CD4-positive, alpha-beta T cell treated with Interleukin-17A for 1 hour (primary cell): ENCODE results near the gene PML.

Source experiments
- DNase-seq: peaks from one replicate; pipeline ENCODE4 v3.0.0-alpha.2; 2020

PML gene

DNA sequence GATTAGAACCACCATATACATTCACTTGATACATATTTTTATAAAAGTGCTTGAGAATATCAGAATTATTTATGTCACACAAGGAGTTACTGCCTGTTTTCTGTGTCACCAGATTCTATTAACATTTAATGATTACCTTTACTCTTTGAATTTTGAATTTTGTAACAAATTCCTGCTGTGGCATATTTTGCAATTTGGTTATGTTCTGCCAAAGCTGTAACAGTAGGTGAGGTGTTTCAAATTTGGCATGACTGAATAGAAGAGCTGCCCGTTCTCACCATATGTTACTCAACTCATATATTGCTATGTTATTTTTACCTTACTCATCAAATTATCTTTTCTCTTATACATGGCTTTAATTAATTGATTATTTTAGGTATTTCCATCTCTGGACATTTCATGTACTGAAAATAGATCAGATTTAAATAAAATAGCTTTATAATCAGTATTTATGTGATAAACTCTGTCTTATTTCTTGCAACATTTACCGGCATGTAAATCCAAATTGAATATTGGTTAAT is 18.9 kb downstream of the PML start:
- DNase-seq: no peak

DNA sequence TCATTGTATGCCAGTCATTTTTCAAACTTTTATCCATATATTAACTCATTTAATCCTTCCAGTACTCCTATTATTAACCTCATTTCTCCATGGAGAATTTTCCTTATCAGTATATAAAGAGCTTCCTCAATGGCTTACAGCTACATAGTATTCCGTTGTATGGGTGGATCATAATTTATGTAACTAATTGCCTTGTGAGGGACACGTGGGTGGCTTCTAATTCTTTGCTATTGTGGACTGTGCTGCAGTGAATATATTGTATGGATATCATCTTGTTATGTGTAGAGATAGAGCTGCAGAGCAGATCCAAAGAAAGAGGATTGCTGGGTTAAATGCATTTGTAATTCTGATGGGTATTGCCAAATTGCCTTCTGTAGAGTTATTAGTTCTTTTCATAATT is 25.2 kb downstream of the PML start:
- no peak for DNase-seq

DNA sequence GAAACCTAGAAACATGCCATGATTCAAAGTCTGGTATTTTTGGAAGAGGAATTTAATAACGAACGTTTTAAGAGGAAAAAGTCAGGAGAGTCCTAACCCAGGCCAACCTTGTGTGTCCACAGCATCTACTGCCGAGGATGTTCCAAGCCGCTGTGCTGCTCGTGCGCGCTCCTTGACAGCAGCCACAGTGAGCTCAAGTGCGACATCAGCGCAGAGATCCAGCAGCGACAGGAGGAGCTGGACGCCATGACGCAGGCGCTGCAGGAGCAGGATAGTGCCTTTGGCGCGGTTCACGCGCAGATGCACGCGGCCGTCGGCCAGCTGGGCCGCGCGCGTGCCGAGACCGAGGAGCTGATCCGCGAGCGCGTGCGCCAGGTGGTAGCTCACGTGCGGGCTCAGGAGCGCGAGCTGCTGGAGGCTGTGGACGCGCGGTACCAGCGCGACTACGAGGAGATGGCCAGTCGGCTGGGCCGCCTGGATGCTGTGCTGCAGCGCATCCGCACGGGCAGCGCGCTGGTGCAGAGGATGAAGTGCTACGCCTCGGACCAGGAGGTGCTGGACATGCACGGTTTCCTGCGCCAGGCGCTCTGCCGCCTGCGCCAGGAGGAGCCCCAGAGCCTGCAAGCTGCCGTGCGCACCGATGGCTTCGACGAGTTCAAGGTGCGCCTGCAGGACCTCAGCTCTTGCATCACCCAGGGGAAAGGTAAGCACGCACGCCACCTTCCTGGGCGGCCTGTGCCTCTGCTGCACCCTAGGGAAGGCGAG is 28.4 kb downstream of the PML start:
- DNase-seq: no peak

DNA sequence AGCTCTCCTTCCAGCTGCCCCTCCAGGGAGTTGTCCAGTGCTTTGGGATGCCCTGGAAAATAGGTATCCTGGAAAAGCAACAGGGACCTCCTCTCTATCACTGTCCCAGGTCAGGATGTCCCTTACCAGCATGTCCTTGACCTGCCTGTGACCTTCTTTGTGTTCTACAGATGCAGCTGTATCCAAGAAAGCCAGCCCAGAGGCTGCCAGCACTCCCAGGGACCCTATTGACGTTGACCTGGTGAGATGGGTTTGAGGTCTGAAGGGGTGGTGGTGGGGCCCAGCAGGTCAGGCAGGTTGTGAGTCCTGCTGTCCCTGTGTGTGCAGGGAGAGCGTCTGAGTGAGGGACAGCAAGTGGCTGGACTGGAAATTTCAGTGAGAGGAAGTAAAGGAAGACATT is 30.2 kb downstream of the PML start:
- no peak for DNase-seq

DNA sequence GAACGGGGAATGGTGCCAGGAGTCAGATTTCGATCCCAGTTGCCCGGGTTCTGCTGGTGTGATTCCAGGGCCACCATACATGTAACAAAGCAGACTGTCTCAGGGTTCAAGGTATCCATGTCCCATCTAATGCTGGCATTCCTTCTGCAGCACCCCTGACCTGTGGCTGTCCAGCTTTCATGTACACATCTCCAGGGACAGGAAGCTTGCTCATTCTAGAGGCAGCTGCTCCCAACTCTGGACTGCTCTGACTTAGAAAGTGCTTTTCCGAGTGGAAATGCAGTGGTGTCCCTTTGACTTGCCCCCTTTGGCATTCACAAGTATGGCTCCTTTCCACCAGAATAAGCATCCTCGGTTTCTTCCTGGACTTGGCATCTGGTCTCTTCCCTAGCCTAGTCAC is 30.9 kb downstream of the PML start:
- DNase-seq: no peak

DNA sequence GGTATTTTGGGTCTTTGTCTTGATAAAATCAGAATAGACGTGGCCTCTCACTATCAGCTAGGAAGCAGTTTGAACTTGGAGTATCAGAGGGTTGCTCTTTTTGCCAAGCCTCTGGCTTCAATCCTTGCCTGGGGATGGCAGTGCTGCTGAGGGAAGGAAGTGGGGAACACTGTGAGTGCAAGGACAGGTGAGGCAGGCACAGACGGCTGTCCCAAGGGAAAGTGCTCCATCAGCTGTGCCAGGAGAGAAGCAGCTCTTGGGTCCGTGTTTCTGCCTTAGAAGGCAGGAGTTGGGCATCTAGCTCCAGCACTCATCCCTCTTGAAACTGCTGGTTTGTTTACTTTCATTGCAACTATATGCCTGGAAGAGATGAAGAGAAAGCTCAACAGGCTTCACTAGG is 33.2 kb downstream of the PML start:
- no peak for DNase-seq

DNA sequence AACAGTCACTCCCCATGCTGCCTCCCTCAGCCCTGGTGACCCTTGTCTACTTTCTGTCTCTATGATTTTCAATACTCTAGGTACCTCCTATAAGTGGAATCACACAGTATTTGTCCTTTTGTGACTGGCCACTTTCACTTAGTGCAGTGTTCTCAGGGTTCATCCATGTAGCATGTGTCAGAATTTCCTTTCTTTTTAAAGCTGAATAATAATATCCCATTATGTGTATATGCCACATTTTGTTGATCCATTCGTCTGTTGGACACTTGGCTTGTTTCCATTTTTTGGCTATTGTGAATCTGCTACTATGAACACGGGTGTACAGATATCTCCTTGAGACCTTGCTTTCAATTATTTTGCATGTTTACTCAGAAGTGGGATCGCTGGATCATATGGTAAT is 34.1 kb downstream of the PML start:
- no peak for DNase-seq

DNA sequence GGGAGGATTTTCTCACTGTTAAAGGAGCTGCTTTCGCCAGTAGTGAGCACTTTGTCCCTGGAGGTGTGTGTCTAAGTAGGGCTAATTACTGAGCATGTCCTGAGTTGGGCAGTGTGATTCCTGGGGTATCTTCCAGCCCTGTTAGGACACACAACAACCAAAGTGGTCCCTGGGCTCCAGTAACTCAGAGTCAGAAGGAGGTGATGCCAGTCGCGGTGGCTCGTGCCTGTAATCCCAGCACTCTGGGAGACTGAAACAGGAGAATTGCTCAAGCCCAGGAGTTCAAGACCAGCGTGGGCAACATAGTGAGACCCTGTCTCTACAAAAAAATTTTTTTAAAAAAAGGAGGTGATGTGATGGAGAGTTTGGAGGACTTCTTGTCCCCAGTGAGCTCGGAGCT is 37.5 kb downstream of the PML start:
- no peak for DNase-seq

DNA sequence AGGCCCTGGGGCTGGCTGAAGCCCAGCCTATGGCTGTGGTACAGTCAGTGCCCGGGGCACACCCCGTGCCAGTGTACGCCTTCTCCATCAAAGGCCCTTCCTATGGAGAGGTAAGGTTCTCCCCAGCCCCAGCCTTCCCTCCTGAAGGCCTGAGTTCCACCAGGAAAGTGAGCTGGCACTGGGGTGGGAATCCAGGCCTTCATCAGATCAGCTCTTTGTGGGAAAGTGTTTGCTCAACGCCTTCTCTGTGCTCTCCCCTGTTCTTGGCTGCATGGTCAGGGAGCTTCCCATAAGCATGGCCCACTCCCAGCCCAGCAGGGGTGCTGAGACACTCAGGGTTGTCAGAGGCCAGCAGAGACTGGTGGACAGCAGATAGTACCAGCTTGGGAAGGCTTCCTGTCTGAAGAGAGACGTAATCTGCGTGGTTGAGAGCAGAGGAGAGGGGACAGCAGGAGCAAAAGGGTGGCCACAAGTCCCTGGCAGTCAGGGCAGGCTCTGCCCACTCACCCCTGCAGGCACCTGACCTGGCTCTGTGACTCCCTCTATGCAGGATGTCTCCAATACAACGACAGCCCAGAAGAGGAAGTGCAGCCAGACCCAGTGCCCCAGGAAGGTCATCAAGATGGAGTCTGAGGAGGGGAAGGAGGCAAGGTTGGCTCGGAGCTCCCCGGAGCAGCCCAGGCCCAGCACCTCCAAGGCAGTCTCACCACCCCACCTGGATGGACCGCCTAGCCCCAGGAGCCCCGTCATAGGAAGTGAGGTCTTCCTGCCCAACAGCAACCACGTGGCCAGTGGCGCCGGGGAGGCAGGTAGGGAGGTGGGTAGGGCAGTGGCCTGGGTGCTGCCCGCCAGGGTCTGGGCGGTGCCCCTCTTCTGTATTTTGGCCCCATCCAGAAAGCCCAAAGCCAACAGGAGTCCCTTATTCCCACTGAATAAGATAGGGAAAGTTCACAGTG is 38.4 kb downstream of the PML start:
- DNase-seq: no peak

DNA sequence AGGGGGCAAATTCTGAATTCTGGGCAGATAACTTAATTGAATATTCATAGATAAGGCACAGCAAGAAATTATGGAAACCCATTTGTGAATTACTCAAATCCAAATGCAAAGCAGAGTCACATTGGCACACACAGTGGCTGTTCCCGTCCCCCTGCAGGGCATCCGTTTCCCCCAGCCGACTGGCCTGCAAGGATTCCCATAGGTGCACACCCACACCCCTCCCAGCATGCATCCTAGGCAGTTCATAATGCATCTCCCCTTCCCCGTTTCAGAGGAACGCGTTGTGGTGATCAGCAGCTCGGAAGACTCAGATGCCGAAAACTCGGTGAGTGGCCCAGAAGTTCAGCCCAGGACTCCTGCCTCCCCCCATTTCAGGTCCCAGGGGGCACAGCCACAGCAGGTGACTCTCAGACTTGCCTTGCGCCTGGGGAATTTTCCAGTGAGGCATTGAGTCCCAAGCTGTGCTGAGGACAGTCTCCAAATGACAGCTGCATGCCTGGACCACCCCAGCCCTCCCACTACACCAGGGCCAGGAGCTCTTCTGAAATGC is 39.8 kb downstream of the PML start:
- no peak for DNase-seq

DNA sequence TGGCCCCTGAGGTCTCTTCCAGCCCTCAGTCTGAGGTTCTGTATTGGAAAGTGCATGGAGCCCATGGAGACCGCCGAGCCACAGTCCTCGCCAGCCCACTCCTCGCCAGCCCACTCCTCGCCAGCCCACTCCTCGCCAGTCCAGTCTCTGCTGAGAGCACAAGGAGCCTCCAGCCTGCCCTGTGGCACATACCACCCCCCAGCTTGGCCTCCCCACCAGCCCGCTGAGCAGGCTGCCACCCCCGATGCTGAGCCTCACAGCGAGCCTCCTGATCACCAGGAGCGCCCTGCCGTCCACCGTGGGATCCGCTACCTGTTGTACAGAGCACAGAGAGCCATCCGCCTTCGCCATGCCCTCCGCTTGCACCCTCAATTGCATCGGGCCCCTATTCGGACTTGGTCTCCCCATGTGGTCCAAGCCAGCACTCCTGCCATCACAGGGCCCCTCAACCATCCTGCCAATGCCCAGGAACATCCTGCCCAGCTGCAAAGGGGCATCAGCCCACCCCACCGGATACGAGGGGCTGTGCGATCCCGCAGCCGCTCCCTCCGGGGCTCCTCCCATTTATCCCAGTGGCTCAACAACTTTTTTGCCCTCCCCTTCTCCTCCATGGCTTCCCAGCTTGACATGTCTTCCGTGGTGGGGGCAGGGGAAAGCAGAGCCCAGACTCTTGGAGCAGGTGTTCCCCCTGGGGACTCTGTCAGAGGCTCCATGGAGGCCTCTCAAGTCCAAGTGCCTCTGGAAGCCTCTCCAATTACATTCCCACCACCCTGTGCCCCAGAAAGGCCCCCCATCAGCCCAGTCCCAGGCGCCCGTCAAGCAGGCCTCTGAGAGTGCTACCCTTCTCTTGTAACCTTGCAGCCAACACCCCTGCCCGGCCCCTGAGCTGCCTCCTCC is 40.9 kb downstream of the PML start:
- DNase-seq: no peak

DNA sequence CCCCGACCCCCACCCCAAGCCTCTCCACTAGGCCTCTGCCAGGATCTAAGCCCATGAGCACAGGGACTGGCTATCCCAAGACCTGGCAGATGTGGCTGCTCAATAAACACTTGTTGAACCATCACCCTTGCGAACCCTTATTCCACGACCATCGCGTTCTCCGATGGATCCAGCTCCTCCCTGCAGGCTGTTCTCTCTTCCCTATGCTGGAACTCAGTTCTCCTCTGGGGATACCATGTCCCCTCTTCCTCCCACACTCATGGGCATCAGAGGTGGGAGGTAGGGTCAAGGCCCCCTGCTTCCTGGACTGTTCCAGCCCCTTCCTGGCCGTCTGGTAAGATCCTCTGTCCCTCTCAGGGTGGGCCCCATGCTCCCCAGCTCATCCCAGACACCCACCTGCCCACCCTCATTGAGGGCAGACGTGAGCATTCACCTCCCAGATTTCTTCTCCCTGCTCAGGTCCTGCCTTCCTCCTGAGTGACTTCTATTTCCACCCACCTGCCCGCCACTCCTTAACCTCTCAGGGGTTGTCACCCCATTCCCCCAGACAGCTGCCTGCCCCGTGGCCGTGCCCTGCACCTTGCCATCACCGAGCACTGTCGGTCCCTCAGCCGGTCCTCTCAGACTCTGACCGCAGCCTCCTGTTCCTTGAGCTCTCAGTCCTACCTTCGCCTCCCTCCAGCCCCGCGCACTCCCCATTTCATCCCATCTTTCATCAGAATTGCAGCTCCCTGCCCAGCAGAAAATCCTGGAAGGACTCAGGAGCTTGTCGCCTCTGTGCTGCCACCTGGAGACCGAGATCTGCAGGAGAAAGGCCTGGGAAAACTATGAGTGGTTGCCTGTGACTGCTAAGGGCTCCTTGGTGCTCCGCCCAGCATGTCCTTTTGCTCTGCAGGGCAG is 42.0 kb downstream of the PML start:
- DNase-seq: no peak

DNA sequence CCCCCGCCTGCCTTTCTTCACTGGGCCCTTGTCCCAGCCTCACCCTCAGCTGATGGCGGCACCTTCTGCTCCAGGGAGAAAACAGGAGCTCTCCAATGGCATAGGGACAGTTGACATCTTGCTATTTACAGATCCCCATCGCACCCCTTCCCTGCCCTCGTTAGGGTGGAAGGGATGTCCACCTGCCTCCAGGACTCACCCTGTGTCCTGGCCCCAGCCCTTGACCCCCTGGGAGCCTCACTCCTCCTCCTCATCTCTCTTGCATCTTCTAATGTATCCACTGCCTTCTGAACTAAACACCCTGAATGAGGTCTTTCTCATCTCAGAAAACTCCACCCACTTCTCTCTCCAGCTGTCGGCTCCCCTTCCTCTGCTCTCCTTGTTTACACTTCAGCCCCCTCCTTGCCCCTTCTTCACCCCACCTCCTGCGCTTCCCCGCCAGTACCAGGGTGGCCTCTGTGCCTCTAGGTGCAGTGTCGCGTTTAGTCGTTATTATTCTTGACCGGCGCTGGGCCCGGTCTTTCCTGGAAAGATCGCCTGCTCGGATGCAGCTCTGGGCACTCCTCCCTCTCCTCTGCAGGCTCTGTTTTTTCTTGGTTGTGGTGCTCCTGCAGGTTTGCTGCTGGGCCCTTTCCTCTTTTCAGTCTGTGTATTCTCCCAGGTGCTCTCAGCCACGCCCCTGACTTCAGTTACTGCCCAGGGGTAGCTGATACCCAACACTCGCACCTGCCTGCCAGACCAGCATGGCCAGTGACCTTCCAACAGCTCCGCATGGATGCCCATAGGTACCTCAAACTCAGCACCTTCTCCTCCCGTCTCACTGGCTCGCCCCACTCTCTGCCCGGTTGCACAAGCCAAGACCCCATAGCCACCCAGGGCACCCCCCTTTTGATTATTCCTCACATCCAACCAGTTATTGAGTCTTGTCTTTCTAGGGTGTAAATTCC is 42.9 kb downstream of the PML start:
- no peak for DNase-seq

DNA sequence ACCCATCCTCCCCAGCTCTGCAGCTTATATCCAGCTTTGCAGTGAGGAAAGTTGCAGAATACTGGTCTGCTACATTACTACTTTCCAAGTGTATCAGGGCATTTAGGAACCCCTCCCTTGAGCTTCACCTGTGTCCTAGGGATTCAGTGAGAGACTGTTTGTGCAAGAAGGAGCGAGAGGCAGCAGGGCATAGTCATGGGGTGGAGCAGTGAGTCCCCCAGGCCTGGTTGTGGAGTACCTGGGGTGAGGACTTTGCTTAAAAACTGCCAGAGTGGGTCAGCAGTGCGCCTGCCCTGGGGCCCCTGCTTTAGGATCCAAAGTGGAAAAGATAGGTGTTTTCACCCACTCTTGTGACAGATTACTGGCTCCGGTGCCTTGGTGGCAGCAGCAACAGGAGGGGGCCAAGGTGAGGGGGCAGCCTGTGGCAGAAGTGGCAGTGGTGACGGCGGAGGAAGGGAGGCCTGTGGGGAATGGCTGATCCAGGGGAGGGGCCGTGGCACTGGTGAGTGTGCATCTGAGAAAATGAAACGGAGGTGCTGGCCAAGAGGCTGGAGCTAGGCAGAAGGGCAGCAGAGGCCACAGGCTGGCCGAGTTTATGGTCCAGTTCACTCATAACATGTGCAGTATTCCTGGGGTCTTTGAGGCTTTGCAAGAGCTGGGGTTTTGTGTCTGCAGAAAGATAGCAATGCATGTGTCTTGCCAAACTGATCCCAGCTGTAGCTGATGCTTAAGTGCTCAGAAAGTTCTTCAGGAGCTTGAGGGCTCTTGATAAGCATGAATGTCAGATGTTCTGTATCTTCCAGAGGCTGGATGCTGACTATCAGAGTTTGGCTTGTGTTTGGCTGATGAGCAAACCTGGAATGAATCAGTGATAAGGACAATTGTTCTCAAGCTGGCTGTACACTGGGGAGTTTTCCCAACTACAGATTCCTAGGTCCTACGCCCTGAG is 44.5 kb downstream of the PML start:
- no peak for DNase-seq

DNA sequence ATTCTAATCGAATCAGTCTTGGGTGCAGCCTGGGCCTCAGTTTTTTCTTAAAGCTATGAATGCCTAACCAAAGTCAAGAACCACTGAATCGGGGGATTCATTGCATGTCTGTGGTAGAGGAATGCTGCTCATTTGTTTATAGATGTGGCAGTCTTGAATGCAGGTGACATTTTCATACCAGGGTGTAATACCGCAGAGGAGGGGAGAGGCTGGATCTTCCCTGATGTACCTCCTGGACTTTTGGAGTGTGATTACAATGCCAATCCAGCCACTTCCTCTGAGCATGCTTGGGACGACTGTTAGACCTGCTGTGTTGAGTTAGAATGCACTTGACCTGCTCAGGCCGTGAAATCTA is 45.1 kb downstream of the PML start:
- no peak for DNase-seq

DNA sequence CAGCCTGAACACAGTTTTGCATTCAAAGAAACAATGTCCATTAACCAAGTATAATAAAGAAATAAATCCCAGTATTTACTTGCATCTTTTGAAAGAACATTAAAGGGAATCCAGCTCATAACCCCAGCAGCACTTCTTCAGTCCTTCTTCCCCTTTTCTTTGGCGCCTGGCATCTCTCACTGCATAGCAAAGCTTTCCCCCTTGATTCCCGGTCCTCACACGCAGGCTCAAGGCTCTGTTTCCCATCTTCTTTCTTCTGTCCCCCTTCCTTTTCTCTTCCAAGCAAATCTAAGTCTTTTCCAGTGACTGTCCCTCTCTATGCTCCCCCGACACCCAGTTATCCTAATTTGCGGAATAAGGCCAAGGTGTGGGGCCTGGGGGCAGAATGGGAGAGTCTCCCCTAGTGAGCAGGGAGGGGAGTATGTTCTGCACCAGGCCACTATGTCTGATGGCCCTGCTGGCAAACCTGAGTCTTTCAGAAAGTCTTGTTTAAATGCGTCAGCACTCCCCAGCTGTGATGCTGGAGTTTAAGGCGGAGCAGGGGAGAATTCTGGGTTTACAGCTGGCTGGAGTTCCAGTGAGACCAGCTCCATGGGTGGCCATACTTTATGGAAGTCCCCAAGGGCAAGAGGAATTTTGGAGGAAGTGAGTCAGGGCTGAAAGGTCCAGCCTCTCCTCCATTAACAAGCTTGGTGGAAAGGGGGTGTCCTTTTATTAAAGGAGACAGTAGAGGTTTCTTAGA is 45.8 kb downstream of the PML start:
- DNase-seq: no peak

DNA sequence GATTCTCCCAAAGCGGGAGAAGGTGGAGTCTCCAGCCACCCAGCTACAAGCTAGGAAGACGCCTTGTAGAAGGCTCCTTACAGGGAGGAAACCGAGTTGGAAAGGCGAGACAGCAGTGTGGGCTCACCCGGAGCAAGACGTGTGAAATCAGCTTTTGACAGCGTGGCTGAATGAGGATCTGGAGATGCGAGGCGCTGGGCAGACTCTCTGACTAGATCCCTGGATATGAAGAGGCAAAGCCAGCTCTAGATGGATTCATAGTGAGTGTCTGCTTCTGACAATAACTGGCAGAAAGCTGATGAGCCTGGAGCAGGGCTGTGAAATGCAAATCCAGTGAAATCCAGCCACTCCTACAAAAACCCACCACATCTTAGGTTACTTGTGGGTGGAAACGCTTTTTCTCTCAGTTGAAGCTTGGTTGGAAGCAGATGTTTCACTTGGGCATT is 46.8 kb downstream of the PML start:
- DNase-seq: no peak

DNA sequence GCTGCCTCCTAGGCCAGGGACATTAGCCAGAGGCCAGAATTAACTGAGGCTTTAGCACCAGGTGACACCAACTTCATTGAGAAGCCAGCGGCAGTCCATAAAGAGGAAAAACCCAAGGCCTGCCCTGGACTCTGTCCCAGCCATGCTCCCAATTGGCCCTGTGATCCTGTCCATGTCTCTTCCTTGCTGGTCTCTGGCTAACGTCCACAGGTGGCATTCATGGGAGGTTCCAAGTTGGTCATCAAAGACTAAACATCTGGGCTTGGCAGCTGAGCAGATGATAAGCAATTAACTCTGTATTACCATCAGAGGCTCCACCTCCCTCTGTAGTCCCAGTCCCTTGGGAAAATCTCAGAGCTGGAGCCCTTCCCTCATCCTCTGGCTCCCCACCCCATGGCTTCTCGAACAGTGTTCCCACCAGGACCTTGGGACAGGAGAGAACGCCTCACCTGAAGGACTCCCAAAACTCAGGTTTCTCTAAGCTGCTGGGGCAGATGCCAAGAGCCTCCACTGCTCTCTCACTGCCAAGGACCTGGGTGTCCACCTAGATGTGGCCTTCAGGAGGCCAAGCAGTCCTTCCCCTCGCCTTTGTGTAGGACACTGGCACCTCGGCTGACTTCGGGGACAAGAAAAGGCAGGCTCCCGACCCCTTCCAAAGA is 47.4 kb downstream of the PML start:
- no peak for DNase-seq
